HCT116 (cell line): ENCODE measurements around the gene HARBI1. TPM values are rescaled to one million over a fixed set of nuclear protein-coding genes. Genes with fewer than 3 reads are reported as not detected.

Source experiments
- ATAC-seq: fragments of 200-7000 bp; cut with Tn5 transposase; 2 replicates; pipeline ENCODE4 v1.9.1; 2020; ENCODE audit warnings: mild to moderate bottlenecking, moderate library complexity
- Bru-seq: library from RNA; stranded (reverse); fragments of 400-500 nt; gene quantifications from one replicate; lab custom pipeline; 2021; lab: Mats Ljungman, UMichigan
- BruChase-seq, 2 experiments: library from RNA; stranded (reverse); fragments of 400-500 nt; gene quantifications; one replicate each; lab custom pipeline; 2021; lab: Mats Ljungman, UMichigan
- BruUV-seq: library from RNA; stranded (reverse); fragments of 400-500 nt; replicated peaks from 2 replicates; lab custom pipeline; 2021; lab: Mats Ljungman, UMichigan
- CTCF ChIA-PET: fragments of 300-600 bp; sonication (Branson Sonifier 250); formaldehyde crosslinking; loops from one replicate; lab custom pipeline; 2021; ENCODE audit warnings: antibody characterized with exemption; lab: Charles Lee
- POLR2A ChIA-PET: fragments of 300-600, 350-600 bp; sonication (Branson Sonifier 250); formaldehyde crosslinking; loops from one replicate; lab custom pipeline; 2021; ENCODE audit warnings: antibody characterized with exemption; lab: Charles Lee
- RAD21 ChIA-PET, 2 experiments: fragments of 300-600 bp; sonication (Branson Sonifier 250); formaldehyde crosslinking; loops; one replicate each; lab custom pipeline; 2023; ENCODE audit warnings: low total read pairs in 2 of 2; ENCODE audit not compliant: uncharacterized antibody in 2 of 2, unreplicated experiment in 2 of 2, low non-redundant PET in 1 of 2; lab: Charles Lee
- DNase-seq: peaks from one replicate; pipeline ENCODE4 v3.0.0-alpha.2; 2010; ENCODE audit warnings: low read depth, low spot score
- H2AFZ ChIP-seq: fragments of 200-600 bp; shearing (Covaris generic), sonication (generic); 2 replicates; pipeline ENCODE4 v1.6.1; 2017; ENCODE audit warnings: low read depth, mixed run types, mixed read lengths, antibody characterized with exemption, low read length; ENCODE audit not compliant: poor library complexity, severe bottlenecking
- H3K27ac ChIP-seq: 2 replicates; pipeline ENCODE4 v1.5.1; 2012; ENCODE audit warnings: low read depth, low read length
- H3K27me3 ChIP-seq: fragments of 200-600 bp; sonication (generic); 2 replicates; pipeline ENCODE4 v1.6.1; 2016; ENCODE audit warnings: mixed run types, low read length, mixed read lengths; ENCODE audit not compliant: insufficient read depth
- H3K36me3 ChIP-seq, 2 experiments: fragments of 200-500 bp in 1 of 2; fragments of 200-600 bp in 1 of 2; sonication (Bioruptor generic) in 1 of 2; sonication (generic) in 1 of 2; 2 replicates each; pipeline versions ENCODE4 v1.5.1 to v1.6.1; 2014 to 2016; ENCODE audit warnings: low read length in 2 of 2, inconsistent platforms in 1 of 2, mixed read lengths in 1 of 2, mixed run types in 1 of 2; ENCODE audit not compliant: insufficient read depth in 2 of 2, control insufficient read depth in 1 of 2
- H3K4me1 ChIP-seq, 2 experiments: fragments of 200-600 bp in 1 of 2; sonication (generic) in 1 of 2; 2 replicates each; pipeline versions ENCODE4 v1.5.1 to v1.6.1; 2012 to 2017; ENCODE audit warnings: low read length in 2 of 2, inconsistent platforms in 1 of 2, mild to moderate bottlenecking in 1 of 2, mixed read lengths in 1 of 2, mixed run types in 1 of 2, moderate library complexity in 1 of 2; ENCODE audit not compliant: insufficient read depth in 2 of 2, control insufficient read depth in 1 of 2
- H3K4me2 ChIP-seq: fragments of 200-600 bp; sonication (generic); 2 replicates; pipeline ENCODE4 v1.6.1; 2017; ENCODE audit warnings: mixed run types, low read length, mixed read lengths
- H3K4me3 ChIP-seq, 2 experiments: fragments of 200-600 bp in 1 of 2; sonication (generic) in 1 of 2; replicated peaks in 1 of 2; 2 replicates each; pipeline ENCODE4 v1.5.1; 2011 to 2016; ENCODE audit warnings: low read length in 2 of 2, control low read depth in 1 of 2, low read depth in 1 of 2, mild to moderate bottlenecking in 1 of 2, mixed read lengths in 1 of 2, mixed run types in 1 of 2
- H3K79me2 ChIP-seq: fragments of 200-600 bp; sonication (generic); 2 replicates; pipeline ENCODE4 v1.6.1; 2017; ENCODE audit warnings: mild to moderate bottlenecking, mixed run types, low read length, moderate library complexity, mixed read lengths; ENCODE audit not compliant: insufficient read depth
- H3K9ac ChIP-seq: fragments of 200-600 bp; sonication (generic); 2 replicates; pipeline ENCODE4 v1.6.1; 2016; ENCODE audit warnings: low read length, mixed read lengths
- H3K9me2 ChIP-seq: fragments of 200-600 bp; sonication (generic), shearing (Covaris generic); 2 replicates; pipeline ENCODE4 v1.6.1; 2017; ENCODE audit warnings: mixed run types, mild to moderate bottlenecking, moderate library complexity; ENCODE audit not compliant: insufficient read depth
- H3K9me3 ChIP-seq, 2 experiments: fragments of 200-500 bp in 1 of 2; fragments of 200-600 bp in 1 of 2; sonication (Bioruptor generic) in 1 of 2; sonication (generic) in 1 of 2; 2 replicates each; pipeline ENCODE4 v1.6.1; 2014 to 2017; ENCODE audit warnings: low read length in 2 of 2, mixed read lengths in 2 of 2, inconsistent platforms in 1 of 2, low read depth in 1 of 2, mild to moderate bottlenecking in 1 of 2, mixed run types in 1 of 2, moderate library complexity in 1 of 2; ENCODE audit not compliant: control insufficient read depth in 1 of 2, insufficient read depth in 1 of 2
- H4K20me1 ChIP-seq: fragments of 200-600 bp; sonication (generic), shearing (Covaris generic); 2 replicates; pipeline ENCODE4 v1.6.1; 2017; ENCODE audit warnings: mixed run types, mild to moderate bottlenecking, moderate library complexity; ENCODE audit not compliant: insufficient read depth
- ATF3 ChIP-seq: IDR thresholded peaks from 2 replicates; pipeline ENCODE4 v1.6.1; 2012
- CBX3 ChIP-seq: IDR thresholded peaks from 2 replicates; pipeline ENCODE4 v1.6.1; 2012; ENCODE audit warnings: low read depth
- CEBPB ChIP-seq: IDR thresholded peaks from 2 replicates; pipeline ENCODE4 v1.6.1; 2012; ENCODE audit warnings: low read depth
- CTCF ChIP-seq, 3 experiments: fragments of 200-600 bp in 1 of 3; sonication (generic) in 1 of 3; IDR thresholded peaks in 2 of 3; conservative IDR thresholded peaks in 1 of 3; 2 replicates each; pipeline ENCODE4 v1.5.1; 2012 to 2017; ENCODE audit warnings: low read depth in 2 of 3, low read length in 2 of 3, antibody characterized with exemption in 1 of 3, borderline replicate concordance in 1 of 3, control low read depth in 1 of 3, mild to moderate bottlenecking in 1 of 3, mixed read lengths in 1 of 3, mixed run types in 1 of 3, moderate library complexity in 1 of 3; ENCODE audit not compliant: insufficient read depth in 1 of 3
- EGR1 ChIP-seq: IDR thresholded peaks from 2 replicates; pipeline ENCODE4 v1.6.1; 2012; ENCODE audit warnings: low read depth
- ELF1 ChIP-seq: IDR thresholded peaks from 2 replicates; pipeline ENCODE4 v1.6.1; 2012; ENCODE audit warnings: low read depth, borderline replicate concordance
- EZH2 ChIP-seq: fragments of 200-600 bp; sonication (generic); IDR thresholded peaks from 2 replicates; pipeline ENCODE4 v1.6.1; 2017; ENCODE audit warnings: antibody characterized with exemption, mixed run types
- EZH2phosphoT487 ChIP-seq: fragments of 200-600 bp; IDR thresholded peaks from 2 replicates; pipeline ENCODE4 v1.6.1; 2018; ENCODE audit warnings: antibody characterized with exemption, borderline replicate concordance
- FOSL1 ChIP-seq: IDR thresholded peaks from 2 replicates; pipeline ENCODE4 v1.6.1; 2012; ENCODE audit warnings: low read depth
- JUND ChIP-seq: IDR thresholded peaks from 2 replicates; pipeline ENCODE4 v1.6.1; 2012
- MAX ChIP-seq: IDR thresholded peaks from 2 replicates; pipeline ENCODE4 v1.6.1; 2012
- POLR2A ChIP-seq: IDR thresholded peaks from 2 replicates; pipeline ENCODE4 v1.7.0; 2011; ENCODE audit warnings: borderline replicate concordance; ENCODE audit not compliant: insufficient read depth, insufficient read length; ENCODE audit errors: extremely low read depth
- POLR2AphosphoS5 ChIP-seq: IDR thresholded peaks from 2 replicates; pipeline ENCODE4 v1.6.1; 2011; ENCODE audit warnings: mild to moderate bottlenecking, low read depth, low read length, moderate library complexity
- RAD21 ChIP-seq: IDR thresholded peaks from 2 replicates; pipeline ENCODE4 v1.6.1; 2012; ENCODE audit warnings: low read depth, mild to moderate bottlenecking
- SIN3A ChIP-seq: IDR thresholded peaks from 2 replicates; pipeline ENCODE4 v1.6.1; 2012; ENCODE audit warnings: low read depth
- SP1 ChIP-seq: IDR thresholded peaks from 2 replicates; pipeline ENCODE4 v1.6.1; 2012; ENCODE audit warnings: low read depth
- SRF ChIP-seq: IDR thresholded peaks from 2 replicates; pipeline ENCODE4 v1.6.1; 2012; ENCODE audit warnings: low read depth
- TCF7L2 ChIP-seq: IDR thresholded peaks from 2 replicates; pipeline ENCODE4 v1.7.0; 2011; ENCODE audit warnings: borderline replicate concordance, inconsistent platforms; ENCODE audit not compliant: insufficient read depth, insufficient read length; ENCODE audit errors: extremely low read depth
- YY1 ChIP-seq: IDR thresholded peaks from 2 replicates; pipeline ENCODE4 v1.6.1; 2011; ENCODE audit warnings: low read length, low read depth, moderate library complexity, mild to moderate bottlenecking; ENCODE audit not compliant: insufficient replicate concordance; ENCODE audit errors: extremely low read depth
- ZFX ChIP-seq: fragments of 450-650 bp; IDR thresholded peaks from 2 replicates; pipeline ENCODE4 v1.6.1; 2017
- ZNF274 ChIP-seq: fragments of 200-500 bp; sonication (Bioruptor generic); IDR thresholded peaks from 2 replicates; pipeline ENCODE4 v1.6.1; 2014; ENCODE audit warnings: mild to moderate bottlenecking, low read depth, low read length, inconsistent platforms
- intact Hi-C: fragments of 100-400 bp; cut with micrococcal nuclease; formaldehyde crosslinking; loops from 2 replicates; pipeline ENCODE4 v1.10.0; 2022
- long read RNA-seq: library from polyadenylated mRNA; unstranded; transcript quantifications from one replicate; pipeline ENCODE4 v2.0.0, GENCODE V29; 2021; ENCODE audit not compliant: unreplicated experiment
- polyA plus RNA-seq: library from polyadenylated mRNA; unstranded; fragments of >200 nt; gene quantifications from 2 replicates; pipeline ENCODE4 v1.2.1, GENCODE V29; 2012; ENCODE audit warnings: missing spikeins
- total RNA-seq: library from RNA; stranded (reverse); gene quantifications from one replicate; pipeline ENCODE4 v1.2.1, GENCODE V29; 2021; ENCODE audit not compliant: unreplicated experiment

The HARBI1 gene
- total RNA-seq = 1.9 TPM
- polyA plus RNA-seq = 1.2 and 2.0 TPM in 2 replicates
- Bru-seq, nascent RNA = percentile 45 among the genes with signal in this experiment
- BruChase-seq, experiment 1, labeled RNA remaining after a 6-hour chase = percentile 35 among the genes with signal in this experiment
- BruChase-seq, experiment 2, labeled RNA remaining after a 2-hour chase = percentile 44 among the genes with signal in this experiment
- long read RNA-seq, partial matches to known transcripts = 0 of 1 reads
- long read RNA-seq, other reads (novel, unspliced or antisense) = 0 of 1 reads

- H3K4me3 ChIP-seq = peak within 1 kb of the TSS; percentile 71 to 99
- RAD21 ChIA-PET = no interaction called here
- POLR2A ChIA-PET = no interaction called here
- TF ChIP-seq CTCF (IDR thresholded peaks at IDR 0.05 in 2 of 3, conservative IDR thresholded peaks at IDR 0.05 in 1 of 3; ENCODE audit: borderline replicate concordance in 1 of 3, insufficient read depth in 1 of 3, low read depth in 2 of 3, low read length in 2 of 3) (peak; percentile 69 to 83 (median 82)), JUND (no peak), ZFX (peak; percentile 37; the same call in 1 of the 2 replicates), MAX (peak; percentile 77), POLR2AphosphoS5 (peak; percentile 54), EZH2 (no peak), ELF1 (peak; percentile 64), RAD21 (peak; percentile 76), SIN3A (peak; percentile 53), SP1 (peak; percentile 90), YY1 (peak; percentile 81), TCF7L2 (peak; percentile 86), ATF3 (no peak), EGR1 (0 out of 2 replicates have a peak, but pooled peaks have one; percentile 49), POLR2A (peak; percentile 14), ZNF274 (no peak), CBX3 (peak; percentile 63; the same call in 1 of the 2 replicates), CEBPB (no peak), EZH2phosphoT487 (no peak), SRF (no peak), FOSL1 (no peak)
Measured at GRCh38 chr11:46617134-46617971, at the start of gene HARBI1, which contains the start of gene ATG13. Gene HARBI1, minus strand, starts transcription at chr11:46617227. Its CDS starts 990 bp downstream, at chr11:46616237. Gene ATG13, plus strand, starts transcription at chr11:46617553. Its CDS starts 26,739 bp downstream, at chr11:46644292.

More at GRCh38 chr11:46617134-46617971, at the start of gene HARBI1, which contains the start of gene ATG13:
- Histone ChIP-seq H3K9me2 (no peaks in the 10 kb centered on the region), H3K79me2 (peaks cover 25% of the 10 kb centered on the region), H3K4me2 (peak within 1 kb of the TSS; percentile 92), H3K27me3 (no peaks in the 10 kb centered on the region), H2AFZ (peak within 1 kb of the TSS; percentile 83), H4K20me1 (no peaks in the 10 kb centered on the region), H3K9ac (peak within 1 kb of the TSS; percentile 95), H3K9me3 (no peaks in the 10 kb centered on the region), H3K4me1 (peaks cover 13 to 23% of the 10 kb centered on the region in 2 experiments), H3K36me3 (peaks cover 0 to 2% of the 10 kb centered on the region in 2 experiments; a peak in 1 of 4 replicates), H3K27ac (peak within 1 kb of the TSS; percentile 73)
- CTCF ChIA-PET = interaction anchor here (1.2 kb wide), 1 partner anchor 10 kb away, joined by 3 read pairs; no protein-coding TSS in a partner anchor
- TSS peak; percentile 76 for BruUV-seq
- ATAC-seq = peak; percentile 95
- peak; percentile 82 for DNase-seq
- intact Hi-C loops = loop anchor here (1.0 to 10.0 kb wide), 4 partner anchors 23 to 380 kb away; partner anchors contain the start of genes AMBRA1 and MDK
